ENCODE data around the gene CCNI2. TPM values are rescaled to one million over a fixed set of nuclear protein-coding genes. Genes with fewer than 3 reads are reported as not detected.
A peak's percentile ranks its signal among the peaks of the same experiment; 100 is the strongest.

Gene CCNI2
- total RNA-seq, 1 donor from 2014 or later: not detected

- no peak for DNase-seq (ENCODE audit: low read depth)
Measured at GRCh38 chr5:132749506-132749905, 2.3 kb downstream of the CCNI2 start.

DNA sequence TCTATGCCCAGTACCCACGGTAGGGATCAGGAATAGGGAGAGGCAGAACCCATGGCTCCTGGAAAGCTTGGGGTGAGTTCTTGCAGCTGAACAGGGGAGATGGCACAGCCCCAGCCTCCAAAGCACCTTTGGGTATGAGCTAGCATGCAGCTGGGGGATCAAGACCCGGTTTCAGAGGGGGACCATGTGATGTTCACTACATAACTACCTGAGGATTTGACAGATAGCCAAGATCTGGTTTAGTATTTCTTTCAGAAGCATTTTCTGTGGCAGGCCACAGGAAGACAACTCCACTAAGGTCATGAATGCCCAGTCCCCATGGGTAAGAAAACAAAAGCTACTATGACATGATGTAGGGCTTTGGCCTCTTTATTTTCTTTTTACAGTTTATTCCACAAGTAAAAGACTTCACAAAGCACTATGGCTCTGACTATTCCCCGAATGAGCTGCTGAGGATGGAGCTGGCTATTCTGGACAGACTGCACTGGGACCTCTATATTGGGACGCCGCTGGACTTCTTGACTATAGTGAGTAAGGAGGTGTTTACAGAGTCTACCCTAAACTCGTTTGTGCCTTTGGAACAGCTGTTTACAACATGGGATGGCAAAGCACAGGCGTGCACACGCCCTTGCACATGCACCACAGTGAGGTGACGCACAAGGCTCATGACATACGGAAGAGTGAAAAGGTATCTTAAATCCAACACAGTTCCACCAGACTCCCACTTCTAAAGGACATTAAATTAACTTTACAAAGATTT, 3.4 kb downstream of the CCNI2 start:
- no peak for DNase-seq (ENCODE audit: low read depth)

DNA sequence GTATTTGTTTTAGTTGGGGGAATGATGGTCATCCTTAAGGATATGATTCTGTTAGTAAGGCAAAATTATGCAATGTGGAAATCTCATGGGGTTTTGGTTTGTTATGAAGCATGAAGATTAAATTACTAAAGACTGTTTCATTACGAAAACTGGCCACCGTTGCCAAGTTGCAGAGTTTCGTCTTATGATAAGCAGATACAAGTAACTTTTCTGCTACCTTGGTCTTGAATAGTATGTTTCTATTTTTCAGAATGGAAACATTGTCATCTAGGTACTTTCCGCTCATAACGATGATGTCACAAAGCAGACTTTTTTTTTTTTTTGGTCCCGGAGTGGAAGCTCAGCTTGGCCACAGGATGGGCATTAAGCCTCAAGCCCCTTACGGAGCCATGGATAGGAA, 4.2 kb downstream of the CCNI2 start:
- DNase-seq (ENCODE audit: low read depth): peak; percentile 77

- no peak for DNase-seq (ENCODE audit: low read depth)
Measured at GRCh38 chr5:132751971-132752580, 4.8 kb downstream of the CCNI2 start.

GRCh38 chr5:132752581-132753125, 5.4 kb downstream of the CCNI2 start:
- DNase-seq (ENCODE audit: low read depth): no peak

GRCh38 chr5:132753135-132753987, 6.1 kb downstream of the CCNI2 start:
- DNase-seq (ENCODE audit: low read depth): peak; percentile 87

DNA sequence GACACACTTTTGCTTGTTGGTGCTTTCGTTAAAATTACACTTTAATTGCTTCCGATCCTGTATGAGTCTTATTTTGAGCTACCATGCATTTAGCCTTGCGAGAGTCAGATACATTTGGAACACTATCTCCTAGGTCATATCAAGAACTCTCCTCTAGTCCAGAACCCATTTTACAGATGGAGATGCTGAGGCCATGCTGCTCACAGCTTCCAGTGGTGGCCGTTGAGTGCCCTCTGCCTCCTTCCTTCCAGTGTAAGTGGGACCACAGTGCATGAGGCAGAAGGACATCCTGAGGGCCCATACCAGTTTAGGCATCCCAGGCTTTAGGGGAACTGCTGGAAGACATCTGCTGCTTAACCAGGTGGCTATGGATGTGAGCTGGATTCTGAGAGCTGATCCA, 6.9 kb downstream of the CCNI2 start:
- no peak for DNase-seq (ENCODE audit: low read depth)

DNA sequence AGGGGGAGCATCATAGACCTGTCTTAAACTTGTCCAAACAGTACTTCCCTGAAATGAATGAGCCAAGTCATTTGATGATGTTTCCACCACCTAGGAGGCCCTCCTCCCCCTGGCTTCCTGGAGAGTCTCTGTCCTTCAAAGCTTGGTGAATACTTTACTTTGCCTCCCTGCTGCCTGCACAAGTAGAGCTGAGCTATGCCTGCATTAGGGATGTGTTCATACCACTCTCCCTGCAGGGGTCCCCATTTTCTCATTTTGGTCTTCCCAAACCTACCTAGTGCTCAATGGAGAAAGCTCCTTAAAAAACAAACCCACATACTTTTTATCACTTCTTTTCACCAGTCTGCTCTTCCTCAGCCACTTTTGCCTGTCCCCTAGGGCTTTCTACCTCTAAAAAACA, 7.7 kb downstream of the CCNI2 start:
- peak; percentile 49 for DNase-seq (ENCODE audit: low read depth)

GRCh38 chr5:132756542-132756941, 9.3 kb downstream of the CCNI2 start:
- DNase-seq (ENCODE audit: low read depth): peak; percentile 38

DNA sequence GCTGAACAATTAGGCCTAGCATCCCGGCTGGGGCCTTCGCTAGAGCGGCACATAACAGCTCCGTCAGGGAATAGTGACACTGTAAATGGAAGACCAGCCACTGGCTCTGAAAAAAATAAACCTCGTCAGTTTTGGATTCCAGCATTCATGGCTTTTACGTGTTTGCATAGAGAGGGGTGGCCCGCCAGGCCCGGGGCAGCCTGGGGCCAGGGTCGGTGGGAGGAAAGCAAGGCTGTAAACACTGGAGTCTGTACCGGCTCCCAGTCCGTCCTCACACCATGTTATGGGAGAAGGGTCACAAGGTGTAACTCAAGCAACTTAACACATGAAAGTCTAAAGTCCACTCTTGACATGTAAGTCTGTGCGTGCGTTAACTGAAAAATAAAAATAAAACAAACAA, 11.2 kb downstream of the CCNI2 start:
- no peak for DNase-seq (ENCODE audit: low read depth)

- no peak for DNase-seq (ENCODE audit: low read depth)
Measured at GRCh38 chr5:132759114-132760048, 12.2 kb downstream of the CCNI2 start.

- no peak for DNase-seq (ENCODE audit: low read depth)
Measured at GRCh38 chr5:132760049-132760420, 12.8 kb downstream of the CCNI2 start.

DNA sequence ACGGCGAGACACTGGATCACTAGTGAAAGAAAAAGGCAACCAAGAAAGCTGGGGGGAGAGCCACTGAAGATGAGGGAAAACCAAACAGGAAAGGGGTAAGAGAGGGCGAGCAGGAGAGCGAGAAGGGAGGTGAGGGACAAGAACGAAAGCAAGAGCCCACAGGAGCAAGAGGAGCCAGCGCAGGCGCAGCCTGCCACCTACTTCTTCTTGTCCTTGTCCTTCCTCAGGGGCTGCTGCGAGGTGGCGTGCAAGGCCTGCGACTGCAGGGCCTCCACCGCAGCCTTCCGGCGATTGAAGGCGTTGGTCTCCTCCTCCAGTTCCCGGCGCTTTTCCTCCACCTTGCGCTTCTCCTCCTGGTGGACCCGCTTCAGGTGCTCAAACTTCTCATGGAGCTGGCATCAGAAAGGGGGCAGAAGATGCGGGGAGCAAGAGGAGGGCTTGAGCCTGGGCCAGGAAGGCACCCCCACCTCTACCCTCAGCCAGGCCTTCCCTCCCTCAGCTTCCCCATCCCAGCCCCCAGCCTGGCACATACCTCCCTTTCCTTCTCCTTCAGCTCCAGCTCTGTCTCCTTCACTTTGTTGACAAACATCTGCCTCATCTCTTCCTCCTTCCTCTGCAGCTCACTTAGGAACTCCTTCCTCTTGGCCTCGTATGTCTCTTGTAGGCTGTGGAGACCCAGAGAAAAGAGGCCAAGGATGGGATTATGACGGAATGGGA, 13.5 kb downstream of the CCNI2 start:
- DNase-seq (ENCODE audit: low read depth): no peak

DNA sequence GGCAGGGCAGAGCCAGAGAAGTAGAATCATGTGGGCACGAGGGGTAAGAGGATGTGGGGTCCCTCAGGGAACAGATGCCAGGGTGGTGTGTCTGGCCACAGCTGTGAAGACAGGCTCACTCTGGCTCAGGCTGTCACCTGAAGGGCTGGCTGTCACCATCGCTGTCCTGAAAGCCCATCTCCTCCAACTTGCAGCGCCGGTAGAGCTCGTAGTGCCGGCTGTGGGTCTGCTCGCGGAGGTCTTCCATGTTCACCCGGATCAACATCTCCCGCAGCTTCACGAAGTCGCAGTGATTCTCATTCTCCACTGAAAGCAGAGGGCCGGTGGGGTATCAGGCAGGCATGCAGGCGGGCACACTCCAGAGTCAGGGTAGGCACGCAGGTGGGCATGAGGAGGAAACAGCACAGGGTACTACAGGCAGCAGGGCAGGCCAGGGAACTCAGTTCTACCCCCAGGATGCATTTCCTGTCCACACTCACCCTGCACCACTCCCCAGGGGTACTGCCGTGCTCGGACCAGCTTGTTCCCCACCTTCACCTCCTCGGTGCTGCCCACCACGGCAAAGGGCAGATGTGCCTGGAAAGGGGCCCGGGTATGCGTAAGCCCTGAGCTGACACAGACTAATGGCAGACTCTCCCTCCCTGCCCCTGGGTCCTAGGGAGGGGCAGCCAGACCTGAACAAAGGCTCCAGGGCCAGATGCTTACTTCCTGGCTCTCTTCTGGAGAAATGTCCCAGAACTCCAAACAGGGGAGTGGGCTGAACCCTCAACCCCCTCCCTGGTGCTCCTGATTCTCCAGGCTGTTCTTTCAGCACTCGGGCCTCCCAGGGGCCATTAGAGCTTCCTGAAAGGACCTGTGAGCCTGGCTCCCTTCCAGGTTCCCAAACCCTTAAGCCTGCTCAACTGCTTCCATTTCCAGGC, 14.4 kb downstream of the CCNI2 start:
- no peak for DNase-seq (ENCODE audit: low read depth)

DNA sequence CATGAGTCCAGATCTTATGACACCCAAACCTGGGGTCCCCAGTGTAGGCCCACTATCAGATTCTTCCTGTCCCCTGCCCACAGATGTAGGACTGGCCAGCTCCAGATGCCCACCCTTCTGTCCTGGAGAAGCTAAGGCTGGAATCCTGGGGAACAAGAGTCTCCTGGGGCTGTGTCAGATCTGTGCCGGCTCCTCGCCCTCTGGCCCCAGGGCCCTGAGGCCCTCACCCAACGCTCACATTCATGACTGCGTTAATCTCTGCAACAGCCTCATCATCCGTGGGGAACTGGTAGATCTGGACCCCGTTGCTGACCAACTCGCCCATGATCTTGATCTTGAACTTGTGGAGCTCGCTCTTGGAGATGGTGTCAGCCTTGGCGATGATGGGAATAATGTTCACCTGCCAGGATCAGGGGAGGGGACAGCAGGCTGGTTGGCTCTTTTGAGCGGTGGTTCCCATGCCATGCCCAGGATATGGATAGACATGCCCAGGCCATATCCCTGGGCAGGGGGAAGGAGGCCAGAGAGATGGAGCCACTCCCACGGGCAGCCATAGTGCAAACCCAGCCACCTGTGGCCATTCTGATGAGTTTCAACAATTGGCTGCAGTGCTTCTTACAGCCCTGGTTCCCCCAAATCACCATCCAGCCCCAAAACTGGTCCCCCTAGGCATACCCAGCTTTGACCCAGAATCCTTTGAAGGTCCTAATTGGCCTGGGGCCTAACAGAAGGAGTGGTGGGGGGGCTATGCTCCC, 15.2 kb downstream of the CCNI2 start:
- no peak for DNase-seq (ENCODE audit: low read depth)

- DNase-seq (ENCODE audit: low read depth): no peak
Measured at GRCh38 chr5:132763181-132764036, 16.2 kb downstream of the CCNI2 start.

DNA sequence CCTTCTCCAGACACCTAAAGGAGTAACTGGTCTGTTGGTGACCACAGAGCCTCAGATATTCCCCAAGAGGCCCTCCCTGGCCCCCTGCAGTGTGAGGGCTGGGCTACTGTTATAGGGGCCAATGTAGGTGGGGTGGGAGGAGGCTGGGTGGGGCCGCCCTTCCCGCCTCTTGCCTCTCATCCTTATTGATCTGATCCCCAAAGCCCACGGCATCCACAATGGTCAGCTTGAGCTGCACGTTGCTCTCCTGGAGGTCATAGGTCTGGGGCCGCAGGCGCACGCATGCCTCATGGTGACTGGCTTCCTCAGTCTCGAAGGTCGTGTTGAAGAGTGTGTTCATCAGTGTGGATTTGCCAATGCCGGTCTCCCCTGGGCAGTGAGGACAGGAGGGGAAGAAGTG, 16.8 kb downstream of the CCNI2 start:
- no peak for DNase-seq (ENCODE audit: low read depth)

Measured in myocyte (in vitro differentiated cells).